Chondrocyte (in vitro differentiated cells): ENCODE measurements around the gene DUSP2. TPM values are rescaled to one million over a fixed set of nuclear protein-coding genes. Genes with fewer than 3 reads are reported as not detected.
A peak's percentile ranks its signal among the peaks of the same experiment; 100 is the strongest.

Source experiments
- DNase-seq: peaks from one replicate; pipeline ENCODE4 v3.0.0; 2021; ENCODE audit warnings: mixed read lengths, low spot score
- H3K27ac Mint-ChIP-seq: one replicate; pipeline ENCODE4 v1.8.0; 2021; ENCODE audit warnings: mild to moderate bottlenecking, moderate library complexity, mixed read lengths; ENCODE audit not compliant: unreplicated experiment
- H3K27me3 Mint-ChIP-seq: 2 replicates; pipeline ENCODE4 v1.8.0; 2021; ENCODE audit warnings: low read depth, mixed read lengths
- H3K36me3 Mint-ChIP-seq: 2 replicates; pipeline ENCODE4 v1.8.0; 2021; ENCODE audit warnings: low read depth, mixed read lengths
- H3K4me1 Mint-ChIP-seq: 2 replicates; pipeline ENCODE4 v1.8.0; 2021; ENCODE audit warnings: low read depth, mild to moderate bottlenecking, mixed read lengths
- H3K4me3 Mint-ChIP-seq: one replicate; pipeline ENCODE4 v1.8.0; 2021; ENCODE audit warnings: mild to moderate bottlenecking, moderate library complexity, mixed read lengths; ENCODE audit not compliant: unreplicated experiment
- H3K9me3 Mint-ChIP-seq: 2 replicates; pipeline ENCODE4 v1.8.0; 2021; ENCODE audit warnings: low read depth, mixed read lengths
- total RNA-seq: library from RNA; stranded (reverse); gene quantifications from 3 replicates; pipeline ENCODE4 v1.2.1, GENCODE V29; 2021
- TF ChIP-seq, protein P1 (sequence below): fragments of 200-600 bp; sonication (generic); IDR thresholded peaks from 2 replicates; pipeline ENCODE4 v1.5.0; 2021; ENCODE audit warnings: antibody characterized with exemption, mild to moderate bottlenecking, moderate library complexity

Gene DUSP2
- total RNA-seq, 1 donor from 2014 or later, result 1.1 TPM

DNA sequence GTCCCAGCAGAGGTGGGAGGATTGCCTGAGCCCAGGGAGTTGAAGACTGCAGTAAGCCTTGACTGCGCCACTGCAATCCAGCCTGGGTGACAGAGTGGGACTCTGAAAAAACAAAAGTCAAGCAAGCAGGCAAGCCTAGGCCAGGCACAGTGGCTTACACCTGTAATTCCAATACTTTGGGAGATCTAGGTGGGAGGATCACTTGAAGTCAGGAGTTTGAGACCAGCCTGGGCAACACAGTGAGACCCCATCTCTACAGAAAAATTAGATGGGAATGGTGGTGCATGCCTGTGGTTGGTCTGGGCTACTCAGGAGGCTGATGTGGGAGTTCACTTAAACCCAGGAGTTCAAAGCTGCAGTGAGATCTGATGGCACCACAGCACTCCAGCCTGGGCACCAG, 34.8 kb upstream of the DUSP2 start:
- no peak overlapping the region for H3K4me3 Mint-ChIP-seq
- TF ChIP-seq, protein P1, sequence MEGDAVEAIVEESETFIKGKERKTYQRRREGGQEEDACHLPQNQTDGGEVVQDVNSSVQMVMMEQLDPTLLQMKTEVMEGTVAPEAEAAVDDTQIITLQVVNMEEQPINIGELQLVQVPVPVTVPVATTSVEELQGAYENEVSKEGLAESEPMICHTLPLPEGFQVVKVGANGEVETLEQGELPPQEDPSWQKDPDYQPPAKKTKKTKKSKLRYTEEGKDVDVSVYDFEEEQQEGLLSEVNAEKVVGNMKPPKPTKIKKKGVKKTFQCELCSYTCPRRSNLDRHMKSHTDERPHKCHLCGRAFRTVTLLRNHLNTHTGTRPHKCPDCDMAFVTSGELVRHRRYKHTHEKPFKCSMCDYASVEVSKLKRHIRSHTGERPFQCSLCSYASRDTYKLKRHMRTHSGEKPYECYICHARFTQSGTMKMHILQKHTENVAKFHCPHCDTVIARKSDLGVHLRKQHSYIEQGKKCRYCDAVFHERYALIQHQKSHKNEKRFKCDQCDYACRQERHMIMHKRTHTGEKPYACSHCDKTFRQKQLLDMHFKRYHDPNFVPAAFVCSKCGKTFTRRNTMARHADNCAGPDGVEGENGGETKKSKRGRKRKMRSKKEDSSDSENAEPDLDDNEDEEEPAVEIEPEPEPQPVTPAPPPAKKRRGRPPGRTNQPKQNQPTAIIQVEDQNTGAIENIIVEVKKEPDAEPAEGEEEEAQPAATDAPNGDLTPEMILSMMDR, result no peak
- H3K27me3 Mint-ChIP-seq, result no peaks in the 10 kb centered on the region
- H3K27ac Mint-ChIP-seq, result no peak overlapping the region
- no peak for DNase-seq
- H3K4me1 Mint-ChIP-seq, result peaks cover 13% of the 10 kb centered on the region
- H3K36me3 Mint-ChIP-seq, result peaks cover 12% of the 10 kb centered on the region
- H3K9me3 Mint-ChIP-seq, result no peaks in the 10 kb centered on the region

DNA sequence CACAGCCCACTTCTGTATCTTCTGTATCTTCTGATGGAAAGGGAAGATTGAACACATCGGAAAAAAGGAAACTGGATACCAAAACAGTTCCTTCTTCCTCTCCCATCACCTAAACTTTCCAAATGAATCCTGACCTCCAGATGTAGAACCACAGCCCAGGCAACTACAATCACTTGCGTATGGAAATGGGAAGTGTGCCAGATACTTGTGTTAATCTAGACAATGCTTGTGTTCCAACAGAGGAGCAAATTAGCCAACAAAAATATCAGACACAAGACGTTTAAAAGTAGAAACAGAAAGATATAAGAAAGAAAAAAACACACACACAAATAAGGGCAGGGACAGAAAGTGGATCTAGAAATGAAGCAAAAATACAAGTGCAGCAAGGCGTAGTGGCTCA, 31.4 kb upstream of the DUSP2 start:
- DNase-seq, result no peak

GRCh38 chr2:96175951-96176350, 30.7 kb upstream of the DUSP2 start:
- H3K36me3 Mint-ChIP-seq, result no peaks in the 10 kb centered on the region
- DNase-seq, result no peak
- H3K27ac Mint-ChIP-seq, result peak overlapping the region; percentile 24

More for the DNA sequence above, 31.4 kb upstream of the DUSP2 start:
- H3K4me3 Mint-ChIP-seq, result no peak overlapping the region
- TF ChIP-seq, protein P1, result no peak
- peaks cover 1% of the 10 kb centered on the region for H3K27me3 Mint-ChIP-seq
- H3K27ac Mint-ChIP-seq, result peak overlapping the region; percentile 14
- H3K4me1 Mint-ChIP-seq, result peaks cover 13% of the 10 kb centered on the region
- H3K9me3 Mint-ChIP-seq, result no peaks in the 10 kb centered on the region
- H3K36me3 Mint-ChIP-seq, result no peaks in the 10 kb centered on the region

DNA sequence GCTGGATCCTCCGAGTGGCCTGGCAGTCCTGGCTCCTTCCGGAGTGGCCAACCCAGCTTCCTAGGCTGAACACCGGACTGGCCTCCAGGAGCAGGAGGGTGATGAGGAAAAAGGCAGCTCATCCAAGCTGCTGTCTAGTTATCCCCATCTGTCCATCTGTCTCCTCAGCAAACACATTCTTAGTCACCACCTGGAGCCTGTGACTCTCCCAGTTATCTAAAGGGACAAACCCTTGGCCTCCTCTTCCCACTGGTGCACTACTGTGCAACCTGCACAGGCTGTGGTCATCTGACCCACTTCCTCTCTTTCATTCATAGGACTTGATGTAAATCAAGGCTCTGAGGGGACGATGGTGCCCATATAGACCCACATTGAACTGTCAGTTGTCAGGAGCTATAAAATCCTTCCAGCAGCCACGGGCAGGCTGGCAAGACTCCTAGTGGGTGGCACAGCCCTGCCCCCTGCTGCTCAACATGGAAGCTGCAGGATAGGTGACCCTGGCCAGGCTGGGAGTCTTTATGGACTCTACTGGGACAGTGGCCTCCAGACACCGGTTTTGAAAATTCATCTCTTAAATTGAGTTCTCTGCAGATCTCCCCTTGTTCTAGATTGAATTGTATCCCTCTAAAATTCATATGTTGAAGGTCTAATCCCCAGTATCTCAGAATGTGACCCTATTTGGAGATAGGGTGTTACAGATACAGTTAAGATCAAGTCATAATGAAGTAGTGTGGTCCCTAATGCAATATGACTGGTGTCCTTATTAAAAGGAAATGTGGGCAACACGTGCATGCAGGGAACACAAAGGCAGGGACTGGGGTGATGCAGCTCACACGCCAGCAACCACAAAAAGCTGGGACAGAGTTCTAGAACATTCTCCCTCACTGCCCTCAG, 29.3 kb upstream of the DUSP2 start:
- no peak for DNase-seq
- Mint-ChIP-seq H3K4me1 (peaks cover 13% of the 10 kb centered on the region), H3K36me3 (no peaks in the 10 kb centered on the region), H3K27me3 (peaks cover 1% of the 10 kb centered on the region), H3K9me3 (peaks cover 4% of the 10 kb centered on the region), H3K27ac (no peak overlapping the region), H3K4me3 (no peak overlapping the region)
- TF ChIP-seq, protein P1, result peak; percentile 92

More at GRCh38 chr2:96175951-96176350, 30.7 kb upstream of the DUSP2 start:
- TF ChIP-seq, protein P1, result no peak
- Mint-ChIP-seq H3K4me1 (peaks cover 13% of the 10 kb centered on the region), H3K4me3 (no peak overlapping the region), H3K9me3 (no peaks in the 10 kb centered on the region), H3K27me3 (peaks cover 1% of the 10 kb centered on the region)

GRCh38 chr2:96171831-96172230, 26.6 kb upstream of the DUSP2 start:
- TF ChIP-seq, protein P1, result no peak
- no peak for DNase-seq
- no peak overlapping the region for H3K27ac Mint-ChIP-seq
- H3K9me3 Mint-ChIP-seq, result peaks cover 4% of the 10 kb centered on the region
- no peaks in the 10 kb centered on the region for H3K36me3 Mint-ChIP-seq
- peaks cover 1% of the 10 kb centered on the region for H3K27me3 Mint-ChIP-seq
- no peak overlapping the region for H3K4me3 Mint-ChIP-seq
- H3K4me1 Mint-ChIP-seq, result peaks cover 21% of the 10 kb centered on the region
